Measurements from ENCODE around the gene PRKAR1A.
"Not testable (repeated sequence)": the region's sequence is repeated elsewhere in the genome, so short reads cannot be mapped to it uniquely, and the experiment has no call there.

Gene PRKAR1A

GRCh38 chr17:68512247-68512959 lies at the start of gene PRKAR1A:
Gene PRKAR1A, plus strand, starts transcription at chr17:68512430. Its CDS starts 2,970 bp downstream, at chr17:68515400.
- DNase-seq: peak; percentile 99

- DNase-seq: no peak
Measured at GRCh38 chr17:68463211-68464019, 48.8 kb upstream of the PRKAR1A start.

GRCh38 chr17:68468334-68468733 lies 43.9 kb upstream of the PRKAR1A start:
- no peak for DNase-seq

- DNase-seq: no peak
Measured at GRCh38 chr17:68468788-68469187, 43.4 kb upstream of the PRKAR1A start.

DNA sequence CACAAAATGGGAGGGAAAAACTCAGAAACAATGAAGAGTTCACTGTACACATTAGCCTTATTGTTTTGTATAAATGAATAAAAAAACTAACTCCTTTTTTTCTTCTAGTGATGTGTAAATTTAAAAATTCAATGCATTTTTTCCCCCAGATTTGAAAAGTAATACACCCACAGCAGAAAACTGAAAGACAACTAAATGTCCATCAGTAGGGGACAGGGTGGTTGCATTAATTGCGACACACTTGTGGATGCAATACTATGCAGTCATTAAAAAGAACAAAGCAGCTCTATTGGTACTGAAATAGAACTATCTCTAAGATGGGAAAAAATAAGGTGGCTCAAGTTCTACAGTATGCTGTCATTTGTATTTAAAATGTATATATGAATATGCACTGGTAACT lies 41.3 kb upstream of the PRKAR1A start:
- no peak for DNase-seq

GRCh38 chr17:68480885-68481284 lies 31.3 kb upstream of the PRKAR1A start:
- DNase-seq: no peak

GRCh38 chr17:68482576-68483041 lies 29.6 kb upstream of the PRKAR1A start:
- no peak for DNase-seq

GRCh38 chr17:68484458-68484857 lies 27.8 kb upstream of the PRKAR1A start:
- no peak for DNase-seq

- no peak for DNase-seq
Measured at GRCh38 chr17:68489919-68490318, 22.3 kb upstream of the PRKAR1A start.

- no peak for DNase-seq
Measured at GRCh38 chr17:68491381-68492231, 20.6 kb upstream of the PRKAR1A start.

- not testable (repeated sequence) for DNase-seq
Measured at GRCh38 chr17:68492394-68493054, 19.7 kb upstream of the PRKAR1A start.

DNA sequence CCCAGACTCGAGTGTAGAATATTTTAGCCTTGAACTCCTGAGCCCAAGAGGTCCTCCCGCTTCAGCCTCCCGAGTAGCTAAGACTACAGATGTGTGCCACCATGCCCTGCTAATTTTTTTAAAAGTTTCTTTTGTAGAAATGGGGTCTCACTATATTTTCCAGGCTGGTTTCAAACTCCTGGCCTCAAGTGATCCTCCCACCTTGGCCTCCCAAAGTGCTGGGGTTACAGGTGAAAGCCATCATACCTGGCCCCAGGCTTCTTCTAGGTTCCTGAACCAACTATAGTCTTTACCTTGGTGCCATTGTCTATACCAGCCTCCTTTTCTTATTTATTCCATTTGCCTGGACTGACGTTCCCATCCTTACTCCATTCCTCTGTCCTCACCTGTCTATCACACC lies 17.1 kb upstream of the PRKAR1A start:
- DNase-seq: no peak

DNA sequence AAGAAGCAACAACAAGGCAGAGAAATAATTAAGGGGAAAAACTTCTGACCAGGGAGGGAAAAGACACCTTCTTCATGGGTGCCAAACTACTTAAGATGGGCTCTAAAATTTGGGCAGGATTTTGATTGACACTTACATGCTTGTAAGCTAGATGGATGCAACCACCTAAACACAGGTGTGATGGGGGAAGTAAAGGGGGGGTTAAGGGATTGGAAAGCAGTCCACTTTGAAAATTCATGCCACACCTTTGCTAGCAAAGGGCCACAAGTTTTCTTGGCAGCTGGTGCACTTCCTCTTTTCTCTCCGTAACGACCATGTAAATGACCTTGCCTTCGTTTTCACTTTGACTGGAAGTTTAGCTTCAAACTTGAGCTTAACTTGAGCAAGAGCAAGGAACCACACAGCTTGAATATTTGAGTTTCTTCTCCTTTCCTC lies 14.3 kb upstream of the PRKAR1A start:
- no peak for DNase-seq

GRCh38 chr17:68498479-68499326 lies 13.5 kb upstream of the PRKAR1A start:
- DNase-seq: no peak

DNA sequence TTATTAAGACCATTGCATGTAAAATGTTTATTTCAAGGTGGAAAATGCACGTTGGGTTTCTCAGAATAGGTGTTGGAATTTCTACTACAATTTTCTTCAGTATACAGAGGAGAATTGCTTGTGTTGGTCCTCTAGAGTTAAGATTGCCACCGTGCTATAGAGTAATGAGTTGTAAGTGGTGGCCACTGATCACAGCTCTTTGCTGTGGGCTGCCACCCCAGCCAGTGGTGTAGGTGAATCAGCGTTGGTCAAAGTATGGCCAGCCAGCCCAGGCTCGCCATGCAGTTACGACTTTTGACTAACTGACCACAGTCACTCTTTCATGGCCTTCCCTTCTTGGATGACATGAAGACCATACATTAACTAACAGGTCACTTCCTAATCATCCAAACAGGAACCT lies 12.6 kb upstream of the PRKAR1A start:
- no peak for DNase-seq

GRCh38 chr17:68501074-68501473 lies 11.2 kb upstream of the PRKAR1A start:
- no peak for DNase-seq

DNA sequence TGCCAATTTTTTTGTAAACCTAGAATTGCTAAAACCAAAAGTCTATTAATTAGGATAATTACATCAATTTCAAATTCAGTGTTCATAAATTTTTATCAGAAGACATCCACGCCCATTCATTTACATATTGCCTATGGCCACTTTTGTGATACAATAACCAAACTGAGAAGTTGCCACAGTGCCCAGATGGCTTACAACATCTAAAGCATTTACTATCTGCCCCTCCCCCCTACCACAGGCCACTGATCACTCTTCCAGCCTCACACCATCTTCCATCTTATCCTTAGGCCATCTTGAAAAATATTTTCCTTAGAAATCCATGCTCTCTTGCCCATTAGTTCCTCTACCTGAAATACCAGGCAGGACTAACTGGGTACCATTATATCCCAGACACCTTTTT lies 6.3 kb upstream of the PRKAR1A start:
- no peak for DNase-seq

DNA sequence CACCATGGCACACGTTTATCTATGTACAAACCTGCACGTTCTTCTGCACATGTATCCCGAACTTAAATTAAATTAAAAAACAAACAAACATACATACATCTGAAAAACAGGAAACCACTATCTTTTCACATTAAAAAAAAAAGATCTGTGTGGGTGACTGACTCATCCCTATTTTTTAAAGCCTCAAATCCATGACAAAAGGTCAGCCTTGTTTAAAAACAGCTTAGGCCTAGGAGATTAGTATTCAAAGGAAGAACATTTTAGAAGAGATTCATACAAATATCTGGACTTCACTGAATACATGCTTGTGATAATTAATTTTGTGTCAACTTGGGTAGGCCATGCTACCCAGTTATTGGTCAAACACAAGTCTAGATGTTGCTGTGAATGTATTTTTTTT lies 4.7 kb upstream of the PRKAR1A start:
- no peak for DNase-seq

- DNase-seq: no peak
Measured at GRCh38 chr17:68509141-68510057, 2.8 kb upstream of the PRKAR1A start.

DNA sequence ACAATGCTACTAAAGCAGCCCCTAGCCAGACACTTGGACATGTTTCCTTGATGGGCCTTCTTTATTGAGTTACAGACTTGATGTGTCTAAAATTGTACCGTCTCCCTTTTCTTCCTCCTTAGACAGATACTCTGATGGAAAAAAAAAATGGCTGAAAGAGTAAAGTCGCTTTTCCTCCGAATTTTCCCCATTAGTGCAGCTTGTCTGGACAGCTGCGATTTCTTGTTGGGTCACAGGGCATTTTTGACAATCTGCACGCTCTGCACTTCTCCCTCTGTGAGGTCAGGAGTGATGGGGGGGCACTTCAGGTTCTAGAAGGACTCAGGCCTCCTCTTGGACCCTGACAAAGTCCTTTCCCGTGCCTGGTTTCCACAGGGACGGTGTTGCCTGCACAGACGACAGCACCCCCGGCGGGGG lies 968 bp upstream of the PRKAR1A start:
- DNase-seq: no peak
